ENCODE results near the gene ZNF497. TPM values are rescaled to one million over a fixed set of nuclear protein-coding genes. Genes with fewer than 3 reads are reported as not detected.

ZNF497 gene
- total RNA-seq, 1 donor from 2014 or later = 5.5 TPM

DNA sequence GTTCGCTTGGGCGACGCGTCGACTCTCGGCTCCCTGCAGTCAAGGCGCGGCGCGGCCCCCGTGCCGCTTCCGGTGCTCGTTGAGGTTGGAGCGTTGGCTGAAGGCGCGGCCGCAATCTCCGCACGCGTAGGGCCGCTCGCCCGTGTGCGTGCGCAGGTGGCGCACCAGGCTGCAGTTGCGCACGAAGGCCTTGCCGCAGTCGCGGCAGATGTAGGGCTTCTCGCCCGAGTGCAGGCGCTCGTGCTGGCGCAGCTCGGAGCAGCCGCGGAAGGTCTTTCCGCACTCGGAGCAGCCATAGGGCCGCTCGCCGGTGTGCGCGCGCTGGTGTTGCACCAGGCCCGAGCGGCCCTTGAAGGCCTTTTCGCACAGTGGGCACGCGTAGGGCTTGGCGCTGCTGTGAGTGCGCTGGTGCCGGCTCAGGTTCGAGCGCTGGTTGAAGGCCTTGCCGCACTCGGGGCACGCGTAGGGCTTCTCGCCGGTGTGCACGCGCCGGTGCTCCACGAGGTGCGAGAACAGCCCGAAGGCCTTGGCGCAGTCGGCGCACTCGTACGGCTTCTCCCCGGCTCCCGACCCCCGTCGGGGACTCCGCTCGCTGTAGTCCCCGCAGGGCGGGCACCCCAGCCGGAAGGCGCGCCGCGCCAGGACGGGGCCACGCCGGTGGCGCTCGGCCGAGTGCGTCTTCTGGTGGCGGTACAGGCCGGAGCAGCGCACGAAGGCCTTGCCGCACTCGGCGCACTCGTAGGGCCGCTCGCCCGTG lies 5.3 kb upstream of the ZNF497 start:
- DNase-seq (ENCODE audit: low read depth) = no peak

- DNase-seq (ENCODE audit: low read depth) = no peak
Observed at GRCh38 chr19:58366585-58367430, 4.3 kb upstream of the ZNF497 start.

- no peak for DNase-seq (ENCODE audit: low read depth)
Observed at GRCh38 chr19:58364146-58364545, 1.6 kb upstream of the ZNF497 start.

GRCh38 chr19:58361900-58362271 lies 665 bp downstream of the ZNF497 start:
- no peak for DNase-seq (ENCODE audit: low read depth)

- no peak for DNase-seq (ENCODE audit: low read depth)
Observed at GRCh38 chr19:58357481-58358145, 4.9 kb downstream of the ZNF497 start.

- DNase-seq (ENCODE audit: low read depth) = no peak
Observed at GRCh38 chr19:58356766-58357480, 5.6 kb downstream of the ZNF497 start.

DNA sequence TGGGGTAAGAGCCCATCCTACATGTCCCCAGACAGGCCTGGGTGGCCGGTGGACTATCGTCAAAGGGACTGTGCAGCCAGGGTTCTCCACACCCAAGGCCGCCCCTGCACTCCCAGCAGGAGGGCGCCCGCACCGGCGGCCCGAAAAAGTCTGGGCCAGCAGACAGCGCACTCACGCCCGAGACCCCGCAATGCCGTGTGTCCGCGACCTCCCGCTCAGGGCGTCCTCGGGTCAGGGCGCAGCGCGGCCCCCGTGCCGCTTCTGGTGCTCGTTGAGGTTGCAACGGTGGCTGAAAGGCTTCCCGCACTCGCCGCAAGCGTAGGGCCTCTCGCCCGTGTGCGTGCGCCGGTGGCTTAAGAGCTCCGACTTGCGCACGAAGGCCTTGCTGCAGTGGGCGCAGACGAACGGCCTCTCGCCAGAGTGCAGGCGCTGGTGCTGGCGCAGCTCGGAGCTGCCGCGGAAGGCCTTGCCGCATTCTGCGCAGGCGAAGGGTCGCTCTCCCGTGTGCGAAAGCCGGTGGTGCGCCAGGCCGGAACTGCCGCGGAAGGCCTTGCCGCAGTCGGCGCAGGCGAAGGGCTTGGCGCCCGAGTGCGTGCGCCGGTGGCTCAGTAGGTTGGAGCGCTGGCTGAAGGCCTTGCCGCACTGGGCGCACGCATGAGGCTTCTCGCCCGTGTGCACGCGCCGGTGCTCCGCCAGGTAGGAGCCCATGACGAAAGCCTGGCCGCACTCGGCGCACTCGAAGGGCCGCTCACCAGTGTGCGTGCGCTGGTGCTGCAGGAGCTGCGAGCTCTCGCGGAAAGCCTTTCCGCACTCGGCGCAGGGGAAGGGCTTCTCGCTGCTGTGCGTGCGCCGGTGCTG lies 6.4 kb downstream of the ZNF497 start:
- DNase-seq (ENCODE audit: low read depth) = no peak

- no peak for DNase-seq (ENCODE audit: low read depth)
Observed at GRCh38 chr19:58355215-58355796, 7.2 kb downstream of the ZNF497 start.

GRCh38 chr19:58354478-58355030 lies 8.0 kb downstream of the ZNF497 start:
- no peak for DNase-seq (ENCODE audit: low read depth)

DNA sequence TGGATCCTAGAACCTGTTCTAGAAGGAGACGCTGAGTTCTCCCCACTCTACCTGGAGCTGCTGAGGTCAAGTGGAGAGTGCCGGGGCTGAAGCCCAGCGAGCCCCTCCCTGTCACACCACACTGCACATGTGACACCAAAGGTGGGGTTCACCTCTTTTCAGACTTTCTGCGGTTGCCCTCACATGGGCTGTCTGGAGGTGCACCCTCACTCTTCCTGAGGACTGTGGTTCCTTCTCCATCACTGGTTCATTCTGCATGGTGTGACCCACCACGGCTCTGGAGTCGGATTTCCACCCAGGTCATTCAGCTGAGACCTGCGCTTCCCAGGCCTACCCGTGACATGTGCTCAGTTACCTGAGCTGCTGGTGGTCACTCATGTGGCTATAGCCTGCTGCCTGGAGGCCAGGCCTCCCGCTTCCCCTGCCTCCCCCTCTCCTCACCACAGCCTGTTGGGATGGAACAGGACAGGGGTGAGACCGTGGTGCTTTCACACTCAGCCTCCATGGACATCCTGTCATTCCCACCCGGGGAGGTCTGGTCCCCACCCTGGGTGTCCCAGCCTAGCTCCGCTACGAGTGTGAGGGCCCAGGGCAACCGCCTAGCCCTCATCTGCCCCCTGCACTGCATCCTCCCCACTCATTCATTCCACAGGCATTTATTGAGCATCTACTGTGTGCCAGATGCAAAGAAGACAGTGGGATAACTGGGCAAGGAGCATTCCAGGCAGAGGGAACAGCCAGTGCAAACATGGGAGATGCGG lies 8.7 kb downstream of the ZNF497 start:
- DNase-seq (ENCODE audit: low read depth) = no peak

DNA sequence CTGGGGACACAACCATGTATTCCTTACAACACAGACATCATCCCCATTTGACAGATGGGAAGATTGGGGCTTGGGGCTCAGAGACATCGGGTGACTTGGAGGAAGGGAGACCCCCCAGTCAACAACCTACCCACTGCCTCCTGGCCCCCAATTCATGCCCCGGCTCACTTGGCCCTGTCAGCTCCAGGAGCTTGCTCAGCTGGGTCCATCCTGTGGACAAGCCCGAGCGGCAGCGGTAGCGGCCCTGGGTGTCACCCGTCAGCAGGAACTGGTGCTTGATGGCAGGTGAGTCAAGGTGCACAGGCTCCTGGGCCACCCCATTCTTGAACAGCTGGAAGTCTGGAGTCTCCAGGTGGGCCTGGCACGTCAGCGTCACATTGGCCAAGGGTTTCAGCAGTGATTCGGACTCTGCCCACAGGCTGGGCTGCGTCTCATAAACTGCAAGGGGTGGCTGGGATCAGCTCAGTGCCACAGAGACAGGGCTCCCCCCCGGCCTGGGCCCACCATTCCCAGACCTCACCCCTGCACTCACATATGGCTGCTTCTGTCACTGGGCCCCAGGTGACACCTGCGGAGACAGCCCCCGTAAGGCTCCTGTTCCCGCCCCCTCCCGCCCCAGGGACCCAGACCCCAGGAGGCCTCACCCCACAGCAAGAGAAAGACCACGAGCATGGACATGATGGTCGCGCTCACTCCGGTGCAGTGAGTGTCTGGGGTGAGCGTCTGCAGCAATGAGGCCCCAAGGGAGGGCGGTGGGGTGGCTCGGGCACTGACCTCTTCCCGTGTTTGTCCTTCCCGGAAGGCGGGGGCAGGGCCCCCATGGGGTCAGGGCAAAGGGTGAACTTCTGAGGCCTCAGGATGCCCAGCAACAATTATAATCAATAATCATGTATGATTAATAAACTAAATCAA lies 9.5 kb downstream of the ZNF497 start, which contains the start of gene A1BG:
Gene A1BG, minus strand, starts transcription at position 733 of the 912 bp plus-strand sequence. Its CDS starts 55 bp downstream, at position 678.
- no peak for DNase-seq (ENCODE audit: low read depth)

GRCh38 chr19:58351990-58352755 lies 10.4 kb downstream of the ZNF497 start:
- no peak for DNase-seq (ENCODE audit: low read depth)

DNA sequence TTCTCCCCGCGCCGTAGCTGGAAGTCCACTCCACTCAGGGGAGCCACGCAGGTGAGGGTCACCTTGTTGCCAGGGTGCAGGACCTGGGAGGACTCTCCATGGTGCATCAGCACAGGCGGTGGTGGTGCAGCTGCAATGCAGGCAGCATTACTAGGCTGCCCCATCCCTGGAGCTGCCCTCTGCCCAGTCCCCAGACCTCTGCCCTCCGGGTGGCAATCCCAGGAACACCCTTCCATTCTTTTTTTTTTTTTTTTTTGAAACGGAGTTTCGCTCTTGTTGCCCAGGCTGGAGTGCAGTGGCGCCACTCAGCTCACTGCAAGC lies 11.0 kb downstream of the ZNF497 start:
- DNase-seq (ENCODE audit: low read depth) = no peak

- no peak for DNase-seq (ENCODE audit: low read depth)
Observed at GRCh38 chr19:58350871-58351557, 11.5 kb downstream of the ZNF497 start.

DNA sequence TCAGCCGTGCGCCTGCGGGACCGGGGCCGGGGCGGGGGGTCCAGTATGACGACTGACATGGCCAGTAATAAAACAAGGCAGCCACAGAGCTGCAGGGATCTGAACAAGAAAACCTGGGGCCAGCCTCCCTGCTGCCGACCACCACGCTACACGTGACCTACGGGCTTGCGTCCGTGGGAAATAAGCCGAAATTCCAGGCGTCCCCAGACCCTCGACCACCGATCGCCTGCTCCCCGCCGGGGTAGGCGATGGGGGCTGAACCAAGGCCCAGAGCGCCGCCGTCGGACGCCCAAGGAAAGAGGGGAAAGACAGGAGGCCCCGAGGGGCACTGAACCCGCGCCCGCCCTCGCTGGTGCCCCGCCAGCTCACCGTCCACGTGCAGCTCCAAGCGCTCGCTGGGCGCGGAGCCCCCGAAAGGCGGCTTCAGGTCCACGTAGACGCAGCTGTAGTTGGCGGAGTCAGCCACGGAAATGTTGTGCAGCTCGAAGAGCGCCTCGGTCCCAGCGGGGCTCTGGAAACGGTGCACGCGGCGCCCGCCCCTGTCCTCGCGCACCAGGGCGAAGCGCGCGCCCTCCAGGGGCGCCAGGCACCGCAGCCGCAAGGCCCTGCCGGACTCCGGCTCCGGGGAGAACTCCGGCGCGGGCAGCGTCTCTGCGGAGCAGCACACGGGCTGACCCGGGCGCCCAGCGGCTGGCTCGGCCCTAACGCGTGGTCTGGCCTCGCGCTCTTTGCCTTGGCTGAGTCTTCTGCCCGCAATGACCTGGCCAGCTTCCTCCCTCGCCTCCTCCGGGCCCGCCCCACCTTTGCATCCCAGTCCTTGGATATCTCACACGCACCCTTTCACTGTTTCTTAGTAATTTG lies 12.3 kb downstream of the ZNF497 start:
- DNase-seq (ENCODE audit: low read depth) = no peak

- no peak for DNase-seq (ENCODE audit: low read depth)
Observed at GRCh38 chr19:58349590-58349989, 13.0 kb downstream of the ZNF497 start.
